Left colon (tissue), 2 donors: ENCODE results near the gene KXD1. TPM values are rescaled to one million over a fixed set of nuclear protein-coding genes. Genes with fewer than 3 reads are reported as not detected.
"Not testable (repeated sequence)": the region's sequence is repeated elsewhere in the genome, so short reads cannot be mapped to it uniquely, and the experiment has no call there.

Experiments used
- ATAC-seq: fragments of 200-7000 bp; cut with Tn5 transposase; one replicate; pipeline ENCODE4 v1.9.1; 2020; ENCODE audit warnings: mild to moderate bottlenecking, moderate library complexity
- DNase-seq, 2 donors: peaks; one replicate each; pipeline ENCODE4 v3.0.0-alpha.2; 2020
- intact Hi-C, 2 donors: fragments of 100-400 bp; cut with DNase I in 1 of 2; cut with micrococcal nuclease in 1 of 2; formaldehyde crosslinking; loops; one replicate each; pipeline versions ENCODE4 v1.11.2 to v1.14.0; 2022; cut with DNase I, micrococcal nuclease
- total RNA-seq, 2 donors: library from RNA; stranded (reverse); fragmentation: NEBNext Ultra II Directional; extraction: Animal tissue kit (Norgen Biotek cat#: 25700); gene quantifications; one replicate each; pipeline ENCODE4 v1.2.1, GENCODE V29; 2021
- donor health status: DM: no; HTN: no; CAD: no.
- donor health status: DM: yes; HTN: yes; CAD: no.

Gene KXD1
- total RNA-seq, 2 donors from 2014 or later = 63.7 to 72.4 TPM

DNA sequence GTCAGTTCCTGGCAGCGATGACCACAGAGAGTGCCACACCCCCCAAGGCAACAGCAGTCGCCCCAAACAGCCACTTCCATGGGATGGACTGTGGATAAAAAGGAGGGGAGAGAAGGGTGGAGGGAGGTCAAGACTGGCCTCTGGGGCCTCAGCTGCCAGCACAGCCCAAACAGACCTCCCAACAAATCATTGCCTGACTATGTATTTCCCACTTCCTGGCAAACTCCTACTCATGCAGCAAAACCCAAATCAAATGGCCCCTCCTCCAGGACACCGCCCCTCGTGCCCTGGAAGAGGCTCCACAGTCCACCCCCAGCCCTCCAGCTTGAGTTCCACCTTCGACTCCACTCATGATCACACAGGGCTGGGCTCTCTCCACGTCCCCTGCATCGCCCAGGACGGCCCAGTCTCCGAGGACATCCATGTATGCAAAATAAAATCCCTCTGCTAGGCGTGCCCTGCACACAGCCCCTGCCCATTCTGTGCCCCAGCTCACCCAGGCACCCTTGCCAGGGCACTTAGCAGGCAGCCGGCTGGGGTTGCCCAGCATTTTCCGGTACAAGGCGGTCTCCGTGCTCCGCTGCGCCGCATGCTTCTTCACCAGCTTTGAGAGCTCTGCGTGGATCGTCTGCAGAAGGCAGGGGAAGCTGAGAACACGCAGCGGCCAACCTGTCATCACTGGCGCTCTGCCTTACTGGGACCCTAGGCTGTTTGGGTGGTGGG, 25.3 kb upstream of the KXD1 start:
- intact Hi-C loops = no loop called here
- ATAC-seq (no peak), DNase-seq (no peak)

DNA sequence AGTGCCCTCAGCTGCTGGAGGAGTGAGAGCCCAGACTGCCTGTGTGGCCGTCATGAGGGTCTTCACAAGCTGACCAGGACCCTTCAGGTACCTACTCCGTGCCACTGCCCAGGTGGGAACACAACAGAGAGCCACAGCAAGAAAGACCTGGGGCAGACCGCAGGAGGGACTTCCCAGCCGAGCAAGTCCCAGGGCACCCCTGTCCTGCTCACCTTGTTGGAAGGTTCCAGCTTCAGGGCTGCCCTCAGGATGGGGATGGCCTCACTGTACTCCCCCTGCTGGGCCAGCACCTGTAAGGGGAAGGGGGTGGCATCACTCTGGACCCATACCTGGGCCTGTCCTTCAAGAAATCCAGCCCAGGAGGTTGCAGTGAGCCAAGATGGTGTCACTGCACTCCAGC, 24.6 kb upstream of the KXD1 start:
- ATAC-seq = no peak
- no peak for DNase-seq
- intact Hi-C loops = no loop called here

DNA sequence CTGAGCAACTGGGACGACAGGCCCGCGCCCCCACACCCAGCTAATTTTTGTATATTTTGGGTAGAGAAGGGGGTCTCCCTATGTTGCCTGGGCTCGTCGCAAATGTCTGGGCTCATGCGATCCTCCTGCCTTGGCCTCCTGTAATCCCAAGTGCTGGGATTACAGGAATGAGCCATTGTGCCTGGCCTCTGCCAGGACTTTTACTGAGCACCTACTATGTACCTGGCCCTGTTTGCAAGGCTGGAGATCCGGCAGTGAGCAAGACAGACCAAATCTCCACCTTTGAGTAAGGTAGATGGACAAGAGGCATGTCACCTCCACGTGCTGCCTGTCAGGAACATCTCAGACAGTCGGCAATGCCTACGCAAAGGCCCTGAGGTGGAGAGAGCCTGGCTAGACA, 21.2 kb upstream of the KXD1 start:
- ATAC-seq (no peak), DNase-seq (no peak)
- intact Hi-C loops = no loop called here

DNA sequence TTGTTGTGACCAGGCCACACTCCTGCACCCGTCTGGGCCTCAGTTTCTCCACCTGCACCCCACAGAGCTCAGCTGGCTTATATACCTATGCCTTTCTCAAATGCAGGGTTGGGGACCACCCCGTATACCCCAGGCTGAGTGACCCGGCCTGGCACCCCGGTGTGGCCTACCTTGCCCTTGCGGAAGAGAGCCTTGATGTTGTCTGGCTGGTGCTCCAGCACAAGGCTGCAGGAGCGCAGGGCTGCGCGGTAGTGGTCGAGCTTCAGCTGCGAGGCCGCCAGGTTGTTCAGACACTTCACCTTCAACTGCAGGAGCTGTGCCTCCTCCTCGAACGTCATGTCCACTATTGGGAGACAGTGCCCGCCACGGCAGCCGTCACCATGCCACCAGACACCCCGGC, 20.2 kb upstream of the KXD1 start:
- DNase-seq = no peak
- ATAC-seq = no peak
- intact Hi-C loops = no loop called here

DNA sequence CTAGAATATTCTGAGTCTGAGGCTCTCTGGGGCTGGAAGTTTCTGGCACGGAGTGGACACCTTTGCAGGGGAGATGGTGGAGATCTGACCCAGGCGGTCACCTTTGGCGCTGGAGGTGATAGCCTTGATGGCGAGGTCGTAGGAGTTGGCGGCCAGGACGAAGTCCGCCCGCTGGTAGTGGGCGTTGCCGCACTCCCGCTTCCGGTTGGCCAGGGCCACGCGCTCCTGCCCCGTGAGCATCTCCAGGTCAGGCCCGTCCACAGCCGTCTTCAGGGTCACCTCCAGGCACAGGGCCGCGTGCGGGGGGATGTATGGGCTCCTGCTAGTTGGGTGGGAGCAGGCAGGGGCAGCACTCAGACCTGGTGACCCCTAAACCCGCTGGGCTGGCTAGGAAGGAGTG, 19.6 kb upstream of the KXD1 start:
- no peak for DNase-seq
- ATAC-seq = no peak
- intact Hi-C loops = no loop called here

- intact Hi-C loops = no loop called here
- ATAC-seq = no peak
- DNase-seq = no peak
Measured at GRCh38 chr19:18539372-18539771, 18.3 kb upstream of the KXD1 start.

DNA sequence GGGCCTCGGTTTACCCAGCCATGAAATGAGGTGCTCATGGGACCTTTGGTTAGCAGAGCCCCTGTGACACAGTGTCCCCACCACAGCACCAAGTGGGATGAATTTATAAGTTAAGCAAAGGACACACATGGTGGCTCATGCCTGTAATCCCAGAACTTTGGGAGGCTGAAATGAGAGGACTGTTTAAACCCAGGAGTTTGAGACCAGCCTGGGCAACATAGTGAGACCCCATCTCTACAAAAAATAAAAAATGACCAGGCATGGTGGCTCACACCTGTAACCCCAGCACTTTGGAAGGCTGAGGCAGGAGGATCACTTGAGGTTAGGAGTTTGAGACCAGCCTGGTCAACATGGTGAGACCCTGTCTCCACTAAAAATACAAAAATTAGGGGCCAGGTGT, 17.5 kb upstream of the KXD1 start:
- ATAC-seq, intact Hi-C loops, DNase-seq: not testable (repeated sequence)

DNA sequence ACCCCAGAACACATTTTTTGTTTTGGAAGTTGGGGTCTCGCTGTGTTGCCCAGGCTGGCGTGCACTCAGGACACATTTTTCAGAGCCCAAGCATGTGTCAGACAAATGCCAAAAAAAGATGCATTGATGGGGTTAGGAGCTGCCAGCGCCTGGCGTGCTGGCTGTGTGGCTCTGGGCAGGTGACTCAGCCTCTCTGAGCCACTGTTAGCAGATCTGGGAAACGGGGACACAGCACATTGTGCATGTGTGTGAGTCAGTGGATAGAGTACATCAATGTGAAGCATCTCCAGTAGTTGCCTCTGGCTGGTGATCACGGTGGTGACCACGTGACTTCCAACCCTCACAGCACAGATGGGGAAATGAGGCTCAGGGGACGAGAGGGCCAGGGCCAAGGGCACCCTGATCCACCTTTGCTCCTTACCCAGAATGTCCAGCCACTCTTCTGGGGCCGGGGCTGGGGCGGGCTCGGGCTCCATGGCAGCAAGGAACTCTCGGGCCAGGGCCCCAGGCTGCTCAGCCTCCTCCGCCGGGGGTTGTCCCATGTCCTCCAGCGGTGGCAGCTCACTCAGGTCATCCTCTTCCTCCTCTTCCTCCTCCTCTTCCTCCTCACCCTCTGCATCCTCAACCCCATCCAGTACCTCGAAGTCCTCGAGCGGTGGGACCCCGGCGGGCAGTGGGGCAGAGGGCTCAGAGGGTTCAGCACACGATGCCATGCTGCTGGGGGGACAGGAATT, 16.2 kb upstream of the KXD1 start:
- ATAC-seq (no peak), DNase-seq (no peak)
- intact Hi-C loops = no loop called here

- DNase-seq = no peak
- intact Hi-C loops = no loop called here
- no peak for ATAC-seq
Measured at GRCh38 chr19:18541992-18542940, 15.4 kb upstream of the KXD1 start.

- DNase-seq = peak; percentile 93 to 97
- intact Hi-C loops = no loop called here
- peak; percentile 97 for ATAC-seq
Measured at GRCh38 chr19:18542941-18543813, 14.5 kb upstream of the KXD1 start, which contains the start of gene FKBP8. Gene FKBP8, minus strand, starts transcription at chr19:18543573. Its CDS starts 1,603 bp downstream, at chr19:18541970.

DNA sequence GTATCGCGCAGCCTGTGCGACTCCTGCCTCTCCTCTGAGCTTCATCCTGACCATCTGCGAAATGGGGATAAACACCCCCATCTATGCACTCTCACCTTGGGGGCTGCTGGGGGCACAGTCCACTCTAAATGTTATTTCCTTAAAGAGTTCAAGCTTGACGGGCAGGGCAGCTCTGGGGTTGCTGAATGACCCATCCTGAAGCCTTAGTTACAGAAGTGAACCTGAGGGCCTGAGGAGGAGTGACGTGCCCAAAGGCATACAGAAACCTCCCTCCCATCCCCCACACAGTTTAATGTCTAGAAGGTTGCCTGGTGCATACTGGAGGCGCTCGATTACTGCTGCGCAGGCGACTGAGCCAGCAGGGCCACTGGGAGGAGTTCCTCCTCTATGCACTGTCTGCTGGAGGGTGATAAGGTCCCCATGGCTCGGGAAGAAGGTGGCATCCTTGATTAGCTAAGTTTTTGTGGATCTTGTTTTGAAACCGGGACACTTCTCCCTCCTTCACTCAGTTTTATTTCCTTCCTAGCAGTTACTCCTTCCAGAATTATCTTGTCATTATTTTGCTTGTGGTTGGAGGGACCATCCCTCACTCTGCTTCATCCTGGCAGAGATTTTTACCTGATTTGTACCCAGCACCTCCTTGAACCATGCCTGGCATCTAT, 13.7 kb upstream of the KXD1 start:
- intact Hi-C loops = no loop called here
- peak; percentile 80 to 82 for DNase-seq
- peak; percentile 91 for ATAC-seq

DNA sequence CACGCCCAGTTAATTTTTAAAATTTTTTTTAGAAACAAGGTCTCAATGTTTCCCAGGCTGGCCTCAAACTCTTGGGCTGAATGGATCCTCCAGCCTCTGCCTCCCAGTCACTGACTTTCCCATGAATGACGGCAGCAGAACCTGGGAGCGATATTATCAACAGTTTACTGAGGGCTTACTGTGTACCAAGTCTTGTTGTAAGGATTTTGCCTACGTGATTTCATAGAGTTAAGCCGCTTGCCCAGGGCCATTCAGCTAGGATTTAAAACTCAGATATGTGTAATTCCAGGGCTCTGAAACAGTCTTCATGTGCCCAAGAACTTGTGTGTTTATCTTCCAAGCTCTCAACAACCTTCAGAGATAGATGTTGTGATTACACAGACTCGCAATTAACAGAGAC, 6.0 kb upstream of the KXD1 start:
- no peak for ATAC-seq
- no peak for DNase-seq
- intact Hi-C loops = no loop called here

DNA sequence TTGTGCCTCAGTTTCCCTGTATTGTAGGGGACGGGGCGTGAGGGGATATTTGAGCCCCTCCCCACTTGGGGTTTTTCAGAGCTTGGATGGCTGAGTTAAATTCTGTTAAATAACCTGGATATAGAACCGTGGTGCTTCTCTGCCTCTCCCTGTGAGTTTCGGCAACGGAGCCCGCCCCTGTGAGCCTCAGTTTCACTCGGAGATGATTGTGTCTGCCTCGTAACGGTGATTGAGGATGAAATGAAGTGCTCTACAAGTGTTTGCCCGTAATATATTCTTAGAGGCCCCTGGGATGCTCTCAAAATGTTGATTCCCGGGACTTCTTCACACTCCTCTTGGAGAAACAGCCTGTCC, 509 bp downstream of the KXD1 start:
- DNase-seq = no peak
- peak; percentile 16 for ATAC-seq
- intact Hi-C loops = no loop called here

DNA sequence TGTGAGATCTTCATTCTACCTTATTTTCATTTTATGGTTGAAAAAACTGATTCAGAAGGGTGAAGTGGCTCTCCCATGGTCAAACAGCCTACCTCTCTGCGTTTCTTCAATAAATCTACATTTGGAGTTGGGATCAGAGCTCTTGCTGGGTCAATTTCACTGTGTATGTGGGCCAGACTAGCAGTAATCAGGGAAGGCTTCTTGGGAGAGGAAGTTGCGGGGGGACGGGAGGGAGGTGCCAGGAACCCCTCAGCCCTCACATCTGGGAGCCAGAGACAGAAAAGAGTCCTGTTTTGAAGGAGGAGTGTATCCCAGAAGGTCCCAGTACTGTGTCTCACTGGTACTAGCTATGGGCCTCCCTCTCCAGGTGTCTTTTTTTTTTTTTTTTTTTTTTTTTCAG, 934 bp downstream of the KXD1 start:
- ATAC-seq = no peak
- no peak for DNase-seq
- intact Hi-C loops = no loop called here

GRCh38 chr19:18559685-18560084, 2.0 kb downstream of the KXD1 start:
- intact Hi-C loops = no loop called here
- ATAC-seq (no peak), DNase-seq (no peak)

DNA sequence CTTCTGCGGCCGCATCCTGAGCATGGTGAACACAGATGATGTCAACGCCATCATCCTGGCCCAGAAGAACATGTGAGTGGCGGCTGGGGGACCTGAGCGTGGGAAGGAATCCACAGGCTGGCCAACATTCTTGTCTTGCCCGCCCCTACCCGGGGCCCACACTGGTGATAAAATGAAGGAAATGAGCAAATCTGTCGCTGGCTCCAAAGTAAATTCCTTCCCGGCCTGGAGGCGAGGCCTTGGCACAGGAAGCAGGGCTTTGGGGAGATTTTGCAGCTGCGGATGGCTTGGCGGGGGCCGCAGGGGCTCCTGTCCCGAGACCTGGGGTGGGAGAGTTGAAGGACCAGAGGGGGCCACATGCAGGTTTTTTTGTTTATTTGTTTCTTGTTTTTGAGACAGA, 4.4 kb downstream of the KXD1 start:
- DNase-seq (no peak), ATAC-seq (no peak)
- intact Hi-C loops = no loop called here

GRCh38 chr19:18566953-18567352, 9.3 kb downstream of the KXD1 start:
- intact Hi-C loops = no loop called here
- ATAC-seq (no peak), DNase-seq (no peak)

- ATAC-seq (no peak), DNase-seq (no peak)
- intact Hi-C loops = no loop called here
Measured at GRCh38 chr19:18568367-18568766, 10.7 kb downstream of the KXD1 start.
